HepG2 (cell line): Measurements from ENCODE around the gene ESR2. TPM values are rescaled to one million over a fixed set of nuclear protein-coding genes. Genes with fewer than 3 reads are reported as not detected.

Experiments used
- ATAD3A ChIP-seq: sonication (generic); formaldehyde crosslinking; IDR thresholded peaks from 2 replicates; pipeline ENCODE4 v1.4.0; 2020; ENCODE audit warnings: missing genetic modification reagents
- ETV5 ChIP-seq: IDR thresholded peaks from 2 replicates; pipeline ENCODE4 v1.6.1; 2018; ENCODE audit warnings: missing biosample characterization, missing genetic modification reagents, inconsistent platforms, borderline replicate concordance
- KLF6 ChIP-seq: IDR thresholded peaks from 2 replicates; pipeline ENCODE4 v1.8.0; 2016; ENCODE audit warnings: missing biosample characterization, missing genetic modification reagents
- NR2F1 ChIP-seq, 2 experiments: fragments of 450-650 bp in 1 of 2; formaldehyde crosslinking in 1 of 2; IDR thresholded peaks; 2 replicates each; pipeline versions ENCODE4 v1.5.0 to v1.6.1; 2016 to 2020; ENCODE audit warnings: mild to moderate bottlenecking in 1 of 2, missing compliant biosample characterization in 1 of 2, missing genetic modification reagents in 1 of 2, moderate library complexity in 1 of 2
- PHB2 ChIP-seq: fragments of 450-650 bp; IDR thresholded peaks from 2 replicates; pipeline ENCODE4 v1.6.1; 2018; ENCODE audit not compliant: partially characterized antibody
- PHF20 ChIP-seq: sonication (generic); formaldehyde crosslinking; IDR thresholded peaks from 2 replicates; pipeline ENCODE4 v1.5.0; 2020; ENCODE audit warnings: mild to moderate bottlenecking, missing genetic modification reagents
- POGZ ChIP-seq: sonication (generic); formaldehyde crosslinking; IDR thresholded peaks from 2 replicates; pipeline ENCODE4 v1.4.0; 2020; ENCODE audit warnings: mild to moderate bottlenecking, missing genetic modification reagents
- REXO4 ChIP-seq: sonication (generic); formaldehyde crosslinking; IDR thresholded peaks from 2 replicates; pipeline ENCODE4 v1.8.0; 2022; ENCODE audit warnings: missing genetic modification reagents, mild to moderate bottlenecking, borderline replicate concordance
- TCF7 ChIP-seq: sonication (generic); IDR thresholded peaks from 2 replicates; pipeline ENCODE4 v1.6.1; 2016; ENCODE audit warnings: antibody characterized with exemption, low read depth
- U2AF1 ChIP-seq: fragments of 200-400 bp; formaldehyde crosslinking; optimal IDR thresholded peaks from 2 replicates; pipeline ENCODE3; 2017; ENCODE audit warnings: mild to moderate bottlenecking, low read depth, low read length
- ZFP82 ChIP-seq: sonication (generic); formaldehyde crosslinking; IDR thresholded peaks from 2 replicates; pipeline ENCODE4 v1.5.1; 2020; ENCODE audit warnings: mild to moderate bottlenecking, missing genetic modification reagents, borderline replicate concordance
- ZNF224 ChIP-seq: sonication (generic); formaldehyde crosslinking; IDR thresholded peaks from 2 replicates; pipeline ENCODE4 v1.5.0; 2020; ENCODE audit warnings: mild to moderate bottlenecking, missing genetic modification reagents
- ZNF333 ChIP-seq: sonication (generic); formaldehyde crosslinking; IDR thresholded peaks from 2 replicates; pipeline ENCODE4 v1.4.0; 2020; ENCODE audit warnings: mild to moderate bottlenecking, missing genetic modification reagents, borderline replicate concordance
- polyA plus RNA-seq, 8 experiments: library from polyadenylated mRNA; depleted of rRNA in 3 of 8; stranded (reverse) in 7 of 8; unstranded in 1 of 8; fragments of >200 nt; fragmentation: Illumina TruSeq in 4 of 8; extraction: Trizol in 4 of 8; gene quantifications; 2 replicates each; pipeline versions ENCODE4 v1.2.1 to v1.2.3, GENCODE V29; 2011 to 2016; ENCODE audit warnings: low read depth in 4 of 8, missing spikeins in 1 of 8, mixed read lengths in 1 of 8; ENCODE audit not compliant: insufficient read depth in 1 of 8
- total RNA-seq, 5 experiments: library from RNA; depleted of rRNA; stranded (reverse); fragments of >200 nt; fragmentation: Illumina TruSeq; extraction: Trizol; gene quantifications; 2 replicates each; pipeline ENCODE4 v1.2.3, GENCODE V29; 2016; ENCODE audit warnings: low read depth in 1 of 5
- TF ChIP-seq, protein P1 (sequence below), 2 experiments: fragments of 450-650 bp in 1 of 2; sonication (generic) in 1 of 2; formaldehyde crosslinking in 1 of 2; IDR thresholded peaks; 2 replicates each; pipeline versions ENCODE4 v1.6.1 to v1.8.0; 2016 to 2022; ENCODE audit warnings: antibody characterized with exemption in 1 of 2, mild to moderate bottlenecking in 1 of 2, missing genetic modification reagents in 1 of 2
- TF ChIP-seq, protein P2 (sequence below): sonication (generic); formaldehyde crosslinking; IDR thresholded peaks from 2 replicates; pipeline ENCODE4 v1.5.0; 2020; ENCODE audit warnings: missing genetic modification reagents
- TF ChIP-seq, protein P3 (sequence below): sonication (generic); formaldehyde crosslinking; IDR thresholded peaks from 2 replicates; pipeline ENCODE4 v1.4.0; 2020; ENCODE audit warnings: missing genetic modification reagents, borderline replicate concordance
- TF ChIP-seq, protein P4 (sequence below): sonication (generic); formaldehyde crosslinking; IDR thresholded peaks from 2 replicates; pipeline ENCODE4 v1.4.0; 2020; ENCODE audit warnings: mild to moderate bottlenecking, low read depth, missing genetic modification reagents

The ESR2 gene
- total and polyA plus RNA-seq, 2 of the 13 experiments (the other 11 are each of a cell fraction or from before 2014, with no cell fraction given), result 0.01 to 0.04 TPM

DNA sequence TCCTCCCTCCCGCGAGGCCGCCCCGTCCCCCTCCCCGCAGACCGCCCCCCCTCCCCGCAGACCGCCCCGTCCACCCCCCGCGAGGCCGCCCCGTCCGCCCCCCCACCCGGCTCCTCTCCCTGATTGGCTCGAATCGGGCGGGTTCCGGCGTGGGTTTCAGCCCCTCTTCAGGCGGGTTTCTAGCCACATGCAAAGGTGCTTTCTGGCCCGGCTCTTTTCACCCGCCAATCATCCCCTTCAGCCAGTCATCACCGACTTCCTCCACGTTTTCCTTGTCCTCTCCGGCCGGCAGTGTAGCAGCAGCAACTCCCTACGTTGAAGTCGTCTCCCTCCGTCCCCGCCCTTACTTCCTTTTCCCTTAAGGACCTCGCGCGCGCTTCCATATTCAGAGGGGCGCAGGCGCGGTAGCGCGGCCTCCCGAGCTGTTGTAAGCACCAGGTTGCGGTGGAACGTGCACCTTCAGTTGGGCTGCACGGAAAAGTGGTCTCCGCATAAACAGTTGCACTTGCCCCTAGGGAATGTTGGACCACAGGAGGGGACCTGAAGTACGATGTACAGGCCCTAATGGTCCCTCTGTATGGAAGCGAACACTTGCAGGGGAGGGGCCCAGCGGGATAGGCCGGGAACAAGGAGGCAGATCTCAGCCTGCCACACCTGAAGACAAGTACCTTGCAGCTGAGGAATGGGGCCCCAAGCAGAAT lies 44.6 kb upstream of the ESR2 start (continued):
- TF ChIP-seq, protein P1, sequence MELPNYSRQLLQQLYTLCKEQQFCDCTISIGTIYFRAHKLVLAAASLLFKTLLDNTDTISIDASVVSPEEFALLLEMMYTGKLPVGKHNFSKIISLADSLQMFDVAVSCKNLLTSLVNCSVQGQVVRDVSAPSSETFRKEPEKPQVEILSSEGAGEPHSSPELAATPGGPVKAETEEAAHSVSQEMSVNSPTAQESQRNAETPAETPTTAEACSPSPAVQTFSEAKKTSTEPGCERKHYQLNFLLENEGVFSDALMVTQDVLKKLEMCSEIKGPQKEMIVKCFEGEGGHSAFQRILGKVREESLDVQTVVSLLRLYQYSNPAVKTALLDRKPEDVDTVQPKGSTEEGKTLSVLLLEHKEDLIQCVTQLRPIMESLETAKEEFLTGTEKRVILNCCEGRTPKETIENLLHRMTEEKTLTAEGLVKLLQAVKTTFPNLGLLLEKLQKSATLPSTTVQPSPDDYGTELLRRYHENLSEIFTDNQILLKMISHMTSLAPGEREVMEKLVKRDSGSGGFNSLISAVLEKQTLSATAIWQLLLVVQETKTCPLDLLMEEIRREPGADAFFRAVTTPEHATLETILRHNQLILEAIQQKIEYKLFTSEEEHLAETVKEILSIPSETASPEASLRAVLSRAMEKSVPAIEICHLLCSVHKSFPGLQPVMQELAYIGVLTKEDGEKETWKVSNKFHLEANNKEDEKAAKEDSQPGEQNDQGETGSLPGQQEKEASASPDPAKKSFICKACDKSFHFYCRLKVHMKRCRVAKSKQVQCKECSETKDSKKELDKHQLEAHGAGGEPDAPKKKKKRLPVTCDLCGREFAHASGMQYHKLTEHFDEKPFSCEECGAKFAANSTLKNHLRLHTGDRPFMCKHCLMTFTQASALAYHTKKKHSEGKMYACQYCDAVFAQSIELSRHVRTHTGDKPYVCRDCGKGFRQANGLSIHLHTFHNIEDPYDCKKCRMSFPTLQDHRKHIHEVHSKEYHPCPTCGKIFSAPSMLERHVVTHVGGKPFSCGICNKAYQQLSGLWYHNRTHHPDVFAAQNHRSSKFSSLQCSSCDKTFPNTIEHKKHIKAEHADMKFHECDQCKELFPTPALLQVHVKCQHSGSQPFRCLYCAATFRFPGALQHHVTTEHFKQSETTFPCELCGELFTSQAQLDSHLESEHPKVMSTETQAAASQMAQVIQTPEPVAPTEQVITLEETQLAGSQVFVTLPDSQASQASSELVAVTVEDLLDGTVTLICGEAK (IDR thresholded peaks at IDR 0.05), result no peak
- TF ChIP-seq, protein P1 (CRISPR knock-in tag; IDR thresholded peaks at IDR 0.05), result peak; percentile 21; the same call in 1 of the 2 replicates
- TF ChIP-seq, protein P2, sequence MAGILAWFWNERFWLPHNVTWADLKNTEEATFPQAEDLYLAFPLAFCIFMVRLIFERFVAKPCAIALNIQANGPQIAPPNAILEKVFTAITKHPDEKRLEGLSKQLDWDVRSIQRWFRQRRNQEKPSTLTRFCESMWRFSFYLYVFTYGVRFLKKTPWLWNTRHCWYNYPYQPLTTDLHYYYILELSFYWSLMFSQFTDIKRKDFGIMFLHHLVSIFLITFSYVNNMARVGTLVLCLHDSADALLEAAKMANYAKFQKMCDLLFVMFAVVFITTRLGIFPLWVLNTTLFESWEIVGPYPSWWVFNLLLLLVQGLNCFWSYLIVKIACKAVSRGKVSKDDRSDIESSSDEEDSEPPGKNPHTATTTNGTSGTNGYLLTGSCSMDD, result no peak
- TF ChIP-seq KLF6 (CRISPR knock-in tag), result no peak
- no peak for TF ChIP-seq NR2F1 (CRISPR knock-in tag; IDR thresholded peaks at IDR 0.05)
- no peak for TF ChIP-seq ZNF224
- TF ChIP-seq REXO4 (CRISPR knock-in tag), result no peak
- no peak for TF ChIP-seq PHB2
- no peak for TF ChIP-seq ZFP82 (CRISPR knock-in tag)
- no peak for TF ChIP-seq ATAD3A (CRISPR knock-in tag)
- TF ChIP-seq POGZ (CRISPR knock-in tag), result peak; percentile 59; the same call in 1 of the 2 replicates
- no peak for TF ChIP-seq TCF7
- TF ChIP-seq, protein P3, sequence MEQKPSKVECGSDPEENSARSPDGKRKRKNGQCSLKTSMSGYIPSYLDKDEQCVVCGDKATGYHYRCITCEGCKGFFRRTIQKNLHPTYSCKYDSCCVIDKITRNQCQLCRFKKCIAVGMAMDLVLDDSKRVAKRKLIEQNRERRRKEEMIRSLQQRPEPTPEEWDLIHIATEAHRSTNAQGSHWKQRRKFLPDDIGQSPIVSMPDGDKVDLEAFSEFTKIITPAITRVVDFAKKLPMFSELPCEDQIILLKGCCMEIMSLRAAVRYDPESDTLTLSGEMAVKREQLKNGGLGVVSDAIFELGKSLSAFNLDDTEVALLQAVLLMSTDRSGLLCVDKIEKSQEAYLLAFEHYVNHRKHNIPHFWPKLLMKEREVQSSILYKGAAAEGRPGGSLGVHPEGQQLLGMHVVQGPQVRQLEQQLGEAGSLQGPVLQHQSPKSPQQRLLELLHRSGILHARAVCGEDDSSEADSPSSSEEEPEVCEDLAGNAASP, result no peak
- TF ChIP-seq ETV5 (CRISPR knock-in tag), result no peak
- TF ChIP-seq, protein P4, sequence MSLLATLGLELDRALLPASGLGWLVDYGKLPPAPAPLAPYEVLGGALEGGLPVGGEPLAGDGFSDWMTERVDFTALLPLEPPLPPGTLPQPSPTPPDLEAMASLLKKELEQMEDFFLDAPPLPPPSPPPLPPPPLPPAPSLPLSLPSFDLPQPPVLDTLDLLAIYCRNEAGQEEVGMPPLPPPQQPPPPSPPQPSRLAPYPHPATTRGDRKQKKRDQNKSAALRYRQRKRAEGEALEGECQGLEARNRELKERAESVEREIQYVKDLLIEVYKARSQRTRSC, result 0 out of 2 replicates have a peak, but pooled peaks have one; percentile 56
- TF ChIP-seq ZNF333 (CRISPR knock-in tag), result peak; percentile 60; the same call in 1 of the 2 replicates
- peak; percentile 78 for TF ChIP-seq PHF20 (CRISPR knock-in tag)
- no peak for TF ChIP-seq U2AF1
